Stimulated activated naive CD8-positive, alpha-beta T cell treated with anti-CD3 and anti-CD28 coated beads, Interleukin-15, Interleukin-2, amounts not matched to agents 100 U/mL and 50 U/mL, for 24 hours (primary cell): Measurements from ENCODE around the gene ZAP70.
"Not testable (repeated sequence)": the region's sequence is repeated elsewhere in the genome, so short reads cannot be mapped to it uniquely, and the experiment has no call there.

ENCODE experiments used
- ATAC-seq: fragments of 150-1000 bp; cut with Tn5 transposase; one replicate; pipeline ENCODE4 v1.10.0; 2021
- DNase-seq: peaks from one replicate; pipeline ENCODE4 v3.0.0; 2021

Gene ZAP70

DNA sequence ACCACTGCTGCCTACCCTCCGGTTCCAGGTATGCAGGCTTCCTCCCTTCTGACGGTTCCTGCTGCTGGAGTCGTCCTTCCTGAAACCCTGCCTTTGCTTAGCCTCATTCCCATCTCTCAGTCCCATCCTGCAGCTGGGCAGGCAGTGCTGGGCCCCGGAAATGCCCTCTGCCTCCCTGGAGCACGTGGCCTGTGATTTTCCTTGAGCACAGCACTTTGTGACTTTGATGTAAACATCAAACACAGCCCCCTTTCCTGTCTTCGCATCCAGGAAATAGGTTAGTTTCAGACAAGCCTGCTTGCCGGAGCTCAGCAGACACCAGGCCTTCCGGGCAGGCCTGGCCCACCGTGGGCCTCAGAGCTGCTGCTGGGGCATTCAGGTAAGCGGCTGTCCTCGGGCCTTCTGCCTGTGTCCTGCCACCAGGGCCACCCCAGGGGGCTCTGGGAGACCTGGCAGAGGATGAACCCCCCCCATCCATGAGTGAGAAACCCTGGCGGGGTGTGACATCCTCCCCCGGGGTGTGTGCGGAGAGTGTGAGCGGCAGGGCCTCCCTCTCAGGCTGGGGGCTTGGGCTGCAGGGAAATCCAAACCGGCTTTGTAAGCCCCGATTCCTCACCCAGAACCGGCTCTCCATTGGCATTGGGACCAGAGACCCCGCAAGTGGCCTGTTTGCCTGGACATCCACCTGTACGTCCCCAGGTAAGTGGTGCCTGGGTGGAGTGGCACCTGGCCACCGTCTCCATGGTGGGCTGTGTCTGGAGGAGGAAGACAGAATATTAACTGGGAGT is at the start of gene ZAP70:
ZAP70 (plus strand) TSS at position 281 of the 788 bp plus-strand sequence. CDS start 10,461 bp downstream, outside the sequence.
- ATAC-seq (peak; percentile 50), DNase-seq (peak; percentile 68)

DNA sequence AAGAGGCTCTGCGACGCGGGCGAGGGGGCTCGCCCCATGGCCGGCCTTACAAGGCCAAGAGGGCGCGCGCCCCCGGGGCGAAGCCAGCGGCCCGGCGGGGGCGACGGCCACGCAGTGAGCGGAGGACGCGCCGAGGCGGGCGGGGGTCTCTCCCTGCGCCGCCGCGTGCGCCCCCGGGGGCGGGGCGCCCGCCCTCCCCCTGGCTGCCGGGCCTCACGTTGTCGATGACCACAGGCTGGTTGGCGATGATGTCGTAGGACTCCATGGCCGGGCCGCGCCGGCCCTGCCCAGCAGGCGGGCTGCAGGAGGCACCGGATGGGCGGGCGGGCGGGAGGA is 49.8 kb upstream of the ZAP70 start:
- DNase-seq = no peak
- ATAC-seq = no peak

DNA sequence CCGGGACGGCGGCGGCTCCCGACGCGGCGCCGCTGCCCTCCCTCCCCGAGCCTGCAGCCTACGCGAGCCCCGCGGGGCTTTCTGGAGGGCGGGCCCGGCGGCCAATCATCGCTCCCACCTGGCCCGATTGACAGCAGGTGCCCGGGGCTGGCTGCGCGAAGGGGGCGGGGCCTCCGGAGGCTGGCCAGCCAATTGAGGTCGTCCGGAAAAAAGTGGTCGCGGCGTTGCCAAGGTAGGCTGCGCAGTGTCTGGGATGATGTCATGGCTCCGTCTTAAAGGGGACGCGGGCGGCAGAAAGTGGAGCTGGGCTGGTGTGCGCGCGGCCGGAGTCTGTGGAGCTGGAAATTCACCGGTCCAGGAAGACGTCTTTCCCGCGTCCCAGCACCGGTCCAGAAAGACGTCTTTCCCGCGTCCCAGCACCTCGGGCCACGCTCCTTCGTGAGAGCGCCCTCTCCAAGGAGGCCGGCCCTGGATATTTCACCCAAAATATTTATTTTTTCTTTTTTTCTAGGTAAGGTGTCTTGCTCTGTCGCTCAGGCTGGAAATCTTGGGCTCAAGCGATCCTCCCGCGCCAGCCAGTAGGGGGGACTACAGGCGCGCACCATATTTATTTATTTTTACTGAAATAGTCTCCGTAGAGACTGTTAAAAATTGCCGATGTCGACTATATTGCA is 49.3 kb upstream of the ZAP70 start, which contains the start of gene ACTR1B:
ACTR1B (minus strand) TSS at position 83 of the 674 bp plus-strand sequence. CDS start 154 bp downstream, outside the sequence.
- DNase-seq (peak; percentile 98), ATAC-seq (peak; percentile 81)

DNA sequence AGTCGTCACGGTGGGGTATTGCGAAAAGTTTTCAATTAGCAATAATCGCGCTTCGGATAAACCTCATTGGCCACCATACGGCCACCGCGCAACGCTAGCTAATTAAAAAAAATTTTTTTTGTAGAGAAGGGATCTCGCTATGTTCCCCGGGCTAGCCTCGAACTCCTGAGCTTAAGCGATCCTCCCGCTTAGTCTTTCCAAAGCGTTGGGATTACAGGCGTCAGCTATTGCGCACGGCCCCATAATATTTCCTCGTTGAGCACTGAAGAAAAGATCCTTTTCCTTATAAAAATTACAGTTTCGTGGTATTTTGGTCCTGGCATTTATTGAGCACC is 48.8 kb upstream of the ZAP70 start:
- no peak for DNase-seq
- ATAC-seq = no peak

DNA sequence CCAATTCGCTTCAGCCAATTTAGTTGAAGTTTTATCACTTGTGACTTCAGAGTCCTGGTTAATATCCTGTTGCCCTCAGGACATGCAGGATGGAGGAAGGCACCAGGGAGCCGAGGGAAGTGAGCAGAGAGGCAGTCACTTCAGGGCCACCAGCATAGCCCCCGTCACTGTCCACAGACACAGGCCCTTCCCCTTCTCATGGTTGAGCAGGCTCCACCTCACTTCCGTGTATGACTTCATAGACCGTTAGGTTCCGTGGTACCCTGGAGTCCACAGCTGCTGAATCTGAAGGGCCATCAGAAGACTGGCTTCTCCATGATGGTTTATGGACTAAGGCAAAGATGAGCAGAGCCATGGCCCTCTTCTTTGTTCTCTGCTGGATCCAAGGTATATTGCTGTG is 43.9 kb upstream of the ZAP70 start, which contains the start of gene C2orf92:
C2orf92 (plus strand) TSS at position 266 of the 400 bp plus-strand sequence; CDS start at position 342, 76 bp downstream.
- ATAC-seq (no peak), DNase-seq (no peak)

DNA sequence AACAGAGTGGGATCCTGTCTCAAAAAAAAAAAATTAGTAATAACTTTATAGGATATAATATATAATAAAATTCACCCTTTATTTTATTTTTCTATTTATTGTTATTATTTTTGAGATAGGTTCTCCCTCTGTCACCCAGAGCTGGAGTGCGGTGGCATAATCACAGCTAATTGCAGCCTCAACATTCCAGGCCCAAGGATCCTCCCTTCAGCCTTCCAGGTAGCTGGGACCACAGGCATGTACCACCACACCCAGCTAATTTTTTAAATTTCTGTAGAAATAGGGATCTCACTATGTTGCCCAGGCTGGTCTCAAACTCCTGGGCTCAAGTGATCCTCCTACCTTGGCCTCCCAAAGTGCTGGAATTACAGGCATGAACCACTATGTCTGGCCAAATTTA is 42.9 kb upstream of the ZAP70 start:
- DNase-seq (no peak), ATAC-seq (no peak)

DNA sequence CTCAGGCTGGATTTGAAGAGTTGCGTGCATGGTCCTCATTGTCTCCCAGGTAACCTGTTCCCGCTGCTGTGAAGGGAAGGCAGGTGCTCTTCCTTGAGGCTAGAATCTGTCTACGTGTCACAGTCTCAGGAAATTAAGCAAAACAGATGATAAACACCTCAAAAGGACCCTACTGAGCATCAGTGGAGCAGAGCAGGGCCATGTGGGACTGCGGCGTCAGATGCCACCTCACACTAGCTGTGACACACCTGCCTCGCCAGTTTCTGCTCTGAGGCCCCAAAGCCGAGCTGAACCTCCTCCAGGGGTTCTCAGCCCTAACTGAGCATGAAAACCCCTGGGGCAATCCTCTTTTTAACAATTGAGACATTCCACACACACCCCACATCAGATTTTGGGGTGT is 41.9 kb upstream of the ZAP70 start:
- DNase-seq = no peak
- ATAC-seq = no peak

DNA sequence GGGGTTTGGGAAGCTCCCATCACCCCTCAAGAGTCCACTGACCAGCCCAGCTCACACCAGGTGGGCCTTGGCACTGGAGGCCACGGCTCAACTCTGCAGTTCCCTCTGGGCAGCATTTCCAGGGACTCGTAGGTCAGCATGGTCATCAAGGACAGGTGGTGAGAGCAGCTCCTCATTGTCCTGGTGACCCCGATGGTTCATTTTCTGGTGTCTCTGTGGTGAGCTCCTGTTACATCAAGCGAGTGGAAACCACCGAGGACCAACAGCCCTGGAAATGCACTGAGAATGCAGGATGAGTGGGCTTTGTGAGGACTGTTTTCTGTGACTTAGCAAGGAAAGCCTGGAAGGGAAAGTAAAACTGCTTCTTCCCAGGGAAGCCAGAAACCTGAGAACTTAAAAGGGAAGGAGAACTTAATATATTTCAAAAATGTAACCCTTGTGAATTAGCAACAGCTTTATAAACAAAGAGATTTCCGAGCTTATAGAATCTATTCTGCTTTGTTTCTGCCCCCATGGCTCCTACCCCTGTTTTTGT is 40.7 kb upstream of the ZAP70 start:
- DNase-seq, ATAC-seq: not testable (repeated sequence)

DNA sequence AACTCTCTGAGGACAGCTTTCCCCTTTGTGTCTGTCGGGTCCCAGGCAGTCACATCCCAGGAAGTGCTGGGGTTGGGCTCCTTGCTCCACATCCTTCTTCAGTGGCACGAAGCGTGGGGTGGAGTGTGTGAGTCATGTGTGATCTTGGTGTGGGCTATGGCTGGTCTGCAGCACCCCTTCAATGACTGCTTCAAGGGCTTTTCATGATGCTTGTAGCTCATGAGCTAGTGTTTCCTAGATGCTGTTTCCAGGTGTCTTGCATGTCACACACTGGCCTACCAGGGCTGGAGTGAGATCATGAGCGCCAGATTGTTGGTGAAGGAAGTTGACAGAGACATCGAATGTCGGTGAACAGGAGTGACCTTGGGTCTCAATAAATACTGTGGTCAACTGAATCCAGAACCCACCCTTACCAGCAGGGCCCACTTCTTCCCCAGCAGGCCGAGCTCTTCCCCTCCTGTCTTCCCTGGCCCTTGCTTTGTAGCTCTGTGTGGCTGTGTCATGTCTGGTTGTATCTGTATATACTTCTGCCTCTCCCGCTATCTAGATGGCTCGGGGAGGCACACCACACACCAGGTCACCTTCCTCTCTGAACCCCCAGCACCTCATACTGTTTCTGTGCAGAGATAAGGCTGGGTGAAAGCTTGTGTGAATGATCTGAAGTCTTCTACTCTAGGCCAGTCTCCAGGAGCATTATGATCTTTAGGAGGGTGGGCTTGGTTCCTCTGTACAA is 40.0 kb upstream of the ZAP70 start:
- ATAC-seq (peak; percentile 91), DNase-seq (peak; percentile 64)

DNA sequence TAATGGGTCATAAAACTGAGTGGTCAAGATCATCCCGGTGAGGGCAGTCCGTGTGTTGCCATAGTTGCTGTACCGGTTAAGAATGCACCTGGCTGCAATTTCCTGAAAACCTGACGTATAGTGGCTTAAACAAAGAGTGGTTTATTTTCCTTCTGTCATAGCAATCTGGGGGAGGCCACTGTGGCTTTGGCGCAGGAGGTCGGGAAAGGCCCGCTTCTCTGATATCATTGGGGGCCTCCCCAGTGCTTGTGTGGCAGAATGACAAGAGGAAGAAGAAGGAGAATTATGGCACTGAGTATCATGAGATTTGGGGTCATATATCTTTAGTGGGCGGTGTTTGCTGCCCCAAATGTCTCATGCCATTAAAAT is 39.5 kb upstream of the ZAP70 start:
- ATAC-seq = peak; percentile 73
- DNase-seq = peak; percentile 72

DNA sequence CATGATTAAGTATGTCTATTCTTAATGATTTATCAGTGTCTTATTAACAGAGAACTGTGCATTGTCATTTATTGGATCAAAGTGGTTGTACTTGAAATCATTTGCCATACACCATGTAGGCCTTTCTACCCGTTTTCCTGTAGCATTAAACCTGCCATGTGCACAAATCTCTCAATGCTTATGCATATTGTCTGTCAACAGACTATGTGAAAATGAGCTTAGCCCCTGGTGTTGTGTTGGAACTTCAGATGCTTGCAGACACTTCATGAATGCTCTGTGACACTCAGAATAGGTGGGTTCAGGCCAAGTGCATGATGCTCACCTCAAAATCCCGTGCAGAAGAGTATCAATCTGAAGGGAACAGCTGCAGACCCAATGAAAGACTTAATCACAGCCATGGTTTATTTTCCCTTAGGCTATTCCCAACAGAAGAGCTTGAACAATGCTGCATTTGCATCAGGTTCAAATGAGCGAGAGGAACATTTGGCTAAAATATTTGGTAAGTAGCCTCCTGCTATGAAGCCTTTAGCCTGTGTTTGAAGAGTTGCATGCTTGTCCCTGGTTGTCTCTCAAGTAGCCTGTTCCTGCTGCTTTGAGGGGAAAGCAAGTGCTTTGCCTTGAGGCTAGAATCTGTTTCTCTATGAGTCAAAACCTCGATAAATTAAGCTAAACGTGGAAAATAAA is 37.8 kb upstream of the ZAP70 start:
- DNase-seq (no peak), ATAC-seq (no peak)

DNA sequence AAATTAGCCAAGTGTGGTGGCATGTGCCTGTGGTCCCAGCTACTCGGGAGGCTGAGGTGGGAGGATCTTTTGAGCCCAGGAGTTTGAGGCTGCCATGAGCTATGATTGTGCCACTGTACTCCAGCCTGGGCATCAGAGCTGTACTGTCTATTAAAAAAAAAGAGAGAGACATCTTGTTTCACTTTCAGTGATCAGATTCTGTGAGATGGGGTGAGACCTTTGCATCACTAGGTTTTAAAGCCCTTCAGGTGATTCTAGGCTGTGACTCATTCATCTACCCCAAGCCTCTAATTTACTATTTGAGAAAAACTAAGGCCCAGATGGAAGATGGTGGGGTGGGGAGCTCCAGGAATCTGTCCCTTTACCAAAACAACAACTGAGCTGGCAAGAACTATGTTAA is 36.8 kb upstream of the ZAP70 start:
- peak; percentile 44 for ATAC-seq
- no peak for DNase-seq

DNA sequence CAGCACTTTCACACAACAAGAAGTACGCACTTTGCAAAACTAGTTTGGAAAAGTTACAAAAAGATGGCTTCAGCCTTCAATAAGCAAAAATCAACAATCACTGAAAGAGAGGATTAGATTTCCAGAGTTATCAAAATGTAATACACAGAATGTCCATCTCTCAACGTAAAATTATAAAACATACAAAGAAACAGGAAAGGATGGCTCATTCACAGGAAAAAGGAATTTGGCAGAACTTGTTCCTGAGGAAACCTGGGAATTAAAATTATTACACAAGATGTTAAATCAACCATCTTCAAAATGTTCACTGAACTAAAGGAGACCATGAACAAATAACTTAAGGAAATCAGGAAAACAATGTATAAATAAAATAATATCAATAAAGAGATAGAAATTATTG is 35.9 kb upstream of the ZAP70 start:
- DNase-seq = no peak
- no peak for ATAC-seq

DNA sequence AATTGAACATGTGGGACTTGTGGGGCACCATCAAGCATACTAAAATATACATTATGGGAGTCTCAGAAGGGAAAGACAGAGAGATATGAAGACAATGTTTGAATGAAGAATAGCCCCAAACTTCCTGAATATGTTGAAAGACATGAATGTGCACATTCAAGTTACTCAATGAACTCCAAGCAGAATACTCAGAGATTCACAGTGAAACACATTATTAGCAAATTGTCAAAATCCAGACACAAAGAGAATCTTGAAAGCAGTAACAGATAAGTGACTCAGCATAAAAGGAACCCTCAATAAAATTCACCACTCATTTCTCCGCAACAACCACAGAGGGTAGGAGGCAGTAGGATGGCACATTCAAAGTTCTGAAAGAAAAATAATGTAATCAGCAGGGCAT is 35.1 kb upstream of the ZAP70 start:
- ATAC-seq = no peak
- no peak for DNase-seq

DNA sequence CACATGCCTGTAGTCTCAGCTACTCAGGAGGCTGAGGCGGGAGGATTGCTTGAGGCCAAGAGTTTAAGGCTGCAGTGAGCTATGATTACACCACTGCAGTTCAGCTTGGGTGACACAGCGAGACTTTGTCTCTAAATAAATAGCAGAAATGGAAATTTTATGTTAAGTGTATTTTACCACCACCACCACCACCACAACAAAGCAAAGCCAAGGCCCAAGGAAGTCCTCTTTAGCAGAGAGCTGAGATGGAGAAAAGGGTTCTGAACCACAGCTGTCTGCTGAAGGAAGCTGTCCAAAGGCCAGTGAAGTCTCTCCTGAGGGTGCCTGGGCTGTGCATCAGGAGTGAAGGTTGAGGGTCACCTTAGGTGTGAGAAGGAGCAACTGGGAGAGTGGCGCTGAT is 26.1 kb upstream of the ZAP70 start:
- DNase-seq = not testable (repeated sequence)
- peak; percentile 37 for ATAC-seq

DNA sequence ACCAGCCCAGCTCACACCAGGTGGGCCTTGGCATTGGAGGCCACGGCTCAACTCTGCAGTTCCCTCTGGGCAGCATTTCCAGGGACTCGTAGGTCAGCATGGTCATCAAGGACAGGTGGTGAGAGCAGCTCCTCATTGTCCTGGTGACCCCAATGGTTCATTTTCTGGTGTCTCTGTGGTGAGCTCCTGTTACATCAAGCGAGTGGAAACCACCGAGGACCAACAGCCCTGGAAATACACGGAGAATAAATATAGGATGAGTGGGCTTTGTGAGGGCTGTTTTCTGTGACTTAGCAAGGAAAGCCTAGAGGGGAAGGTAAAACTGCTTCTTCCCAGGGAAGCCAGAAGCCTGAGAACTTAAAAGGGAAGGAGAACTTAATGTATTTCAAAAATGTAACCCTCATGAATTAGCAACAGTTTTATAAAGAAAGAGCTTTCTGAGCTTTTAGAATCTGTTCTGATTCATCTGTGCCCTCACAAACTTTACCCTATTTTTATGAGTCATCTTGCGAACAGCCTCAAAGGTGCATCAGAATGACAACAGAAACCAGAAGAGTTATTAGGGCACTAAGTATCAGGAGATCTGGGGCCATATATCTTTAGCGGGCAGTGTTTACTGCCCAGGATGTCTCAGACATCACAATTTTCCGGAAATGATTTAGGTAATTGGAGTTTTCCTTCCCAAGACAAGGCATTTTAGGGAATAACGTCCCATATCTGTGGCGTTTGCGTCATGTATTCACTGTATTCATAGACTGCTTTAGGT is 25.1 kb upstream of the ZAP70 start:
- DNase-seq = no peak
- ATAC-seq = peak; percentile 89

DNA sequence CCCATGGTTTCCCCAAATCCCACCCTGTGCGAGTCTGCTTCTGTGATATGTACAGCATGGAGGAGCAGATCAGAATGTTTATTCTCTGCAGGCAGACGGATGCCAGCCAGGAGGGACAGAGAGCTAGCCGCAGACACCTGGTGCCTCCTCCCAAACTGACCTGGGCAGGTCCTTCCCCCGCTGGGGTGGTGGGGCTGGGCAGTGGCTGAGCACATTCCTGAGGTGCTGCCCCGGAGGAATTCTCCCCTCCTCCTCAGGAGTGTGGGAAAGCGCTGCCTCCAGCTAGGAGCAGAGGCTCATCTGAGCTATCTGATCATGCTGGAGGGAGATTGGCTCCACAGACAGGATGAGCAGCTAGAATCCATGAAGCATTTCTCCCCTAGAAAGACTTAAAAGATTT is 22.2 kb upstream of the ZAP70 start:
- no peak for ATAC-seq
- DNase-seq = no peak

DNA sequence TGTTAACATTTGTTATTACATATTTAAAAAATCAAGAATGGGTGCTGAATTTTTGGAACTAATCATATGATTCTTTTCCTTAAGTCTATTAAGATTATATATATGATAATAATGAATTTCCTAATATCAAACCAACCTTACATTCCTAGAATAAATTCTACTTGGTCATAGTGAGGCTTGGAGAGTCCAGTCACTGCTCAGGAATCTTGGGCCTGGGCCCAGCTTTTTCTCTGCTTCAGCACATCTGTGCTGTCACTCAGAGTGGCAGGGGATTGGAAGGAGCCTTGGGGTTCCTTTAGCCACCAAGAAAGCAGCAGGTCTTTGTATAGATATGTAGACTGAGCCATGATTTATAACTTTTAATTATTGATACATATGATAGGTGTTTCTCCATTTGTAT is 19.9 kb upstream of the ZAP70 start:
- ATAC-seq = no peak

DNA sequence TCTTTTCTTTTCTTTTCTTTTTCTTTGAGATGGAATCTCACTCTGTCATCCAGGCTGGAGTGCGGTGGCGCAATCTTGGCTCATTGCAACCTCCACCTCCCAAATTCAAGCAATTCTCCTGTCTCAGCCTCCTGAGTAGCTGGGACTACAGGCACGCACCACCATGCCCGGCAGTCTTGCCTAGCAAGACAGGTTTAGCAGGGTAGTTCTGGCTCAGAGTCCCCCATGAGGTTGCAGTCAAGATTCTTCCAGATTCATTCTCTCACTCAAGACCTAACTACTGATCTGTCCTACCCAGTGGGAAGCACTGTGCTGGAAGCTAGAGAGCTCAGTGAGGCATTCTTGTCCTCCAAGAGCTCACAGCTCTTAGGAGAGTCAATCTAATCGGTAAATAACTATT is 17.6 kb upstream of the ZAP70 start:
- ATAC-seq = no peak

More for the DNA sequence above, 19.9 kb upstream of the ZAP70 start:
- DNase-seq = no peak

DNA sequence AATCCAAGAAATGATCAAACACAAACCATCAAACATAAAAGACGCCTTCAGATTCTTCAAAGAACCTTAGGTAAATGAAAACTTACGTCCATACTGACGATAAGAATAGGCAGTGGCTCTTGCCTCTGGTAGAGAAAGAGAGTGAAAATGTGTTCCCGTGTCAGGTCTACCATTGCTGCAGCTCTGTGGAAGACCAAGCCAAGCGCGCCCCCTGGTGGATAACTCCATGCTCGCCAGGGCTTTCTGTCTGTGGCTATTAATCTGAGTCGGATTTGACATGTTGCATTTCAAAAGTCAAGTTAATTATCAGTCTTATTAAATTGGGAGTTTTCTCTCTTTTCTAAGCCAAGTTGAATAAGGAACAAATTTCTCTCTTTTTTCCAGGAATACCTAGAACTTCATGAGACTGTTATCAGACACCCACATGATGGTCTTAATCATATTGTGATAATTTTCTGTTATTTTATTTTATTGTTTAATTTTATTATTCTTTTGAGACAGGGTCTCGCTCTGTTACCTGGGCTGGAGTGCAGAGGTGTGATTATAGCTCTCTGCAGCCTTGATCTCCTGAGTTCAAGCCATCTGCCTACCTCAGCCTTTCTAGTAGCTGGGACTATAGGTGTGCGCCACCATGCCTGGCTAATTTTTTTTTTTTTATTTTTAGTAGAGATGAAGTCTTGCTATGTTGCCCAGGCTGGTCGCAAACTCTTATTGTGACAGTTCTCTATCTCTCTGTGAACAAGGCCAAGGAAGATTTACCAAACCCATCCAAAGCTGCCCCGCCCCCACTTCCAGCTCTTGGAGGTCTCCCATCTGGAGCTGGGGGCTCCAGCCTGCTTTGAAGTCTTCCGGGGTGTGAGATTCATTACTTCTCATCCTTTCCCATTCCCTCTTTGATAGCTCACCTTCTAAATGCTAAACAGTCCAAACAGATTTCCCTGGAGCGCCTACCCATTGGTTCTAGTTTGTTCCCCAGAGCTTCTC is 15.8 kb upstream of the ZAP70 start:
- ATAC-seq = peak; percentile 90
- DNase-seq = peak; percentile 95

More for the DNA sequence above, 17.6 kb upstream of the ZAP70 start:
- DNase-seq = no peak
